GM21528 (cell line): ENCODE measurements around the gene PDLIM1.

Source experiments
- ATAC-seq: cut with Tn5 transposase; IDR thresholded peaks from one replicate; pipeline ENCODE4 v1.9.1; 2021; ENCODE audit warnings: mild to moderate bottlenecking, moderate library complexity; ENCODE audit not compliant: unreplicated experiment, low FRiP score

The PDLIM1 gene

GRCh38 chr10:95267251-95267650 is 23.6 kb downstream of the PDLIM1 start:
- ATAC-seq, result no peak

GRCh38 chr10:95266674-95267095 is 24.1 kb downstream of the PDLIM1 start:
- ATAC-seq, result peak; percentile 68

- ATAC-seq, result no peak
Measured at GRCh38 chr10:95265572-95265971, 25.2 kb downstream of the PDLIM1 start.

GRCh38 chr10:95264227-95265051 is 26.4 kb downstream of the PDLIM1 start:
- no peak for ATAC-seq

- no peak for ATAC-seq
Measured at GRCh38 chr10:95263864-95264226, 27.0 kb downstream of the PDLIM1 start.

GRCh38 chr10:95262763-95263518 is 27.9 kb downstream of the PDLIM1 start:
- no peak for ATAC-seq

- no peak for ATAC-seq
Measured at GRCh38 chr10:95261926-95262325, 28.9 kb downstream of the PDLIM1 start.

- ATAC-seq, result no peak
Measured at GRCh38 chr10:95260909-95261552, 29.8 kb downstream of the PDLIM1 start.

GRCh38 chr10:95260397-95260881 is 30.4 kb downstream of the PDLIM1 start:
- no peak for ATAC-seq

GRCh38 chr10:95257849-95258248 is 33.0 kb downstream of the PDLIM1 start:
- no peak for ATAC-seq

GRCh38 chr10:95256268-95256667 is 34.5 kb downstream of the PDLIM1 start:
- no peak for ATAC-seq

- ATAC-seq, result peak; percentile 68
Measured at GRCh38 chr10:95254629-95255028, 36.2 kb downstream of the PDLIM1 start.

GRCh38 chr10:95253686-95254085 is 37.1 kb downstream of the PDLIM1 start:
- ATAC-seq, result no peak

GRCh38 chr10:95253007-95253406 is 37.8 kb downstream of the PDLIM1 start:
- ATAC-seq, result no peak

- ATAC-seq, result no peak
Measured at GRCh38 chr10:95250856-95251255, 39.9 kb downstream of the PDLIM1 start.

GRCh38 chr10:95249467-95249866 is 41.3 kb downstream of the PDLIM1 start:
- no peak for ATAC-seq

GRCh38 chr10:95248989-95249388 is 41.8 kb downstream of the PDLIM1 start:
- no peak for ATAC-seq

GRCh38 chr10:95247881-95248583 is 42.8 kb downstream of the PDLIM1 start:
- no peak for ATAC-seq

GRCh38 chr10:95247200-95247880 is 43.5 kb downstream of the PDLIM1 start:
- ATAC-seq, result no peak

- ATAC-seq, result no peak
Measured at GRCh38 chr10:95246582-95247051, 44.2 kb downstream of the PDLIM1 start.
